ENCODE data around the gene TNK1.

DNA sequence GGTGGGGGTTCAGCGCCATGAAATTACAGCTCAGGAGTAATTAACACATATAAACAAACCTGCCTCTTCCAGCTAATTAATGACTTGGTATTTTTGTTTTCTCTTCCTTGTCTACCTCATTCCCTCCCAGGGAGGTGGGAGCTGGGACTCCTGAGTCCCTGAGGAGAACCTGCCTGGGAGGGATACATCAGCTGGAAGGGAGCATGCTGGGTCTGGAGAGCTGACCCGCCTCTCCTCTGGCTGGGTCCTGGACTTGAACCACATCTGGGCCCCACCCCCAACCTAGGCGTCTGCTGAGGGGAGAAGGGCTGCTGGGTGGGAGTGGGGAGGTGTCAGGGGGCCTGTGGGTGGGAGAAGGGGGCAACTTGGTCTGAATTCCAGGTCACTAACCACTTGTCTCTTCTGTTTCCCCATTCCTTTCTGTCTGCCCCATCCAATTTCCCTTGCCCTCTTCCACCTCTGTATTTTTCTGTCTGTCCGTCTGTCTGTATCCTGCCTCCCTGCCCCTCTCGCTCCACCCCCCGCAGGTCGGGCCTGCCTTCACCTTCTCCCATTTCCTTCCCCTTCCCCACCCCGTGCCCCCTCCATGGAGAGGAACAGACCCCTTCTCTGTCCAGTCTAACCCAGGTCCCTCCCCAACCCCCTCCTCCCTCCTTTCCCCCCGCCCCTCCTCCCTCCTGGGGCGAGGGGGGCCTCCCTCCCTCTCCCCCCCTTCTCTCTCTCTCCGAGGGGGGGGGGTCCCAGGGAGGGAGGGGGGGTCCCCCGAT is 26.8 kb downstream of the TNK1 start, which contains the start of gene NLGN2:
- no peak for TF ChIP-seq CTCF (IDR thresholded peaks at IDR 0.05; ENCODE audit: insufficient read depth, low read length, poor library complexity, severe bottlenecking)
- TF ChIP-seq EZH2phosphoT487 (conservative IDR thresholded peaks at IDR 0.05; ENCODE audit: low read length): no peak

All from SU-DHL-6 (cell line).